ENCODE results near the gene BST2.
"Not testable (repeated sequence)": the region's sequence is repeated elsewhere in the genome, so short reads cannot be mapped to it uniquely, and the experiment has no call there.

BST2 gene

GRCh38 chr19:17385878-17386611 lies 19.4 kb downstream of the BST2 start:
- peak; percentile 72 for DNase-seq

- DNase-seq, result no peak
These were observed 24.8 kb downstream of the BST2 start for GRCh38 chr19:17380426-17381138.

GRCh38 chr19:17379221-17379631 lies 26.2 kb downstream of the BST2 start:
- DNase-seq, result no peak

- no peak for DNase-seq
These were observed 27.2 kb downstream of the BST2 start for GRCh38 chr19:17378271-17378670.

- DNase-seq, result no peak
These were observed 28.4 kb downstream of the BST2 start, which contains the start of gene PLVAP for GRCh38 chr19:17376935-17377600. TSS of gene PLVAP (minus strand) at chr19:17377342. CDS start at chr19:17377288, 54 bp downstream.

GRCh38 chr19:17370026-17370587 lies 35.3 kb downstream of the BST2 start:
- no peak for DNase-seq

GRCh38 chr19:17365361-17365760 lies 40.1 kb downstream of the BST2 start:
- DNase-seq, result no peak

GRCh38 chr19:17363852-17364605 lies 41.4 kb downstream of the BST2 start:
- DNase-seq, result not testable (repeated sequence)

GRCh38 chr19:17359905-17360800 lies 45.3 kb downstream of the BST2 start:
- no peak for DNase-seq

- DNase-seq, result no peak
These were observed 47.0 kb downstream of the BST2 start for GRCh38 chr19:17358395-17358794.

- DNase-seq, result no peak
These were observed 47.7 kb downstream of the BST2 start for GRCh38 chr19:17357724-17358123.

GRCh38 chr19:17357078-17357666 lies 48.3 kb downstream of the BST2 start:
- no peak for DNase-seq

- no peak for DNase-seq
These were observed 52.0 kb downstream of the BST2 start for GRCh38 chr19:17353386-17353785.

All from activated CD4-positive, CD25-positive, alpha-beta regulatory T cell treated with anti-CD3 and anti-CD28 coated beads, Interleukin-2, amount 50 U/mL, for 72 hours (primary cell).